Esophagus squamous epithelium (tissue), 4 donors: Measurements from ENCODE around the gene CC2D1B.

ENCODE experiments used
- POLR2A ChIP-seq, 4 donors: fragments of 450-650 bp; IDR thresholded peaks; one replicate each; pipeline ENCODE4 v1.6.1; 2017; ENCODE audit warnings: antibody characterized with exemption in 4 of 4, mild to moderate bottlenecking in 4 of 4, moderate library complexity in 3 of 4
- TF ChIP-seq, protein P1 (sequence below), 6 experiments: fragments of 450-650 bp in 4 of 6; fragments of 200-600 bp in 2 of 6; sonication (generic) in 2 of 6; IDR thresholded peaks; one replicate each; pipeline ENCODE4 v1.5.1; 2016 to 2019; ENCODE audit warnings: antibody characterized with exemption in 6 of 6, mild to moderate bottlenecking in 4 of 6, moderate library complexity in 4 of 6

GRCh38 chr1:52393174-52393573, 27.2 kb upstream of the CC2D1B start:
- TF ChIP-seq, protein P1, sequence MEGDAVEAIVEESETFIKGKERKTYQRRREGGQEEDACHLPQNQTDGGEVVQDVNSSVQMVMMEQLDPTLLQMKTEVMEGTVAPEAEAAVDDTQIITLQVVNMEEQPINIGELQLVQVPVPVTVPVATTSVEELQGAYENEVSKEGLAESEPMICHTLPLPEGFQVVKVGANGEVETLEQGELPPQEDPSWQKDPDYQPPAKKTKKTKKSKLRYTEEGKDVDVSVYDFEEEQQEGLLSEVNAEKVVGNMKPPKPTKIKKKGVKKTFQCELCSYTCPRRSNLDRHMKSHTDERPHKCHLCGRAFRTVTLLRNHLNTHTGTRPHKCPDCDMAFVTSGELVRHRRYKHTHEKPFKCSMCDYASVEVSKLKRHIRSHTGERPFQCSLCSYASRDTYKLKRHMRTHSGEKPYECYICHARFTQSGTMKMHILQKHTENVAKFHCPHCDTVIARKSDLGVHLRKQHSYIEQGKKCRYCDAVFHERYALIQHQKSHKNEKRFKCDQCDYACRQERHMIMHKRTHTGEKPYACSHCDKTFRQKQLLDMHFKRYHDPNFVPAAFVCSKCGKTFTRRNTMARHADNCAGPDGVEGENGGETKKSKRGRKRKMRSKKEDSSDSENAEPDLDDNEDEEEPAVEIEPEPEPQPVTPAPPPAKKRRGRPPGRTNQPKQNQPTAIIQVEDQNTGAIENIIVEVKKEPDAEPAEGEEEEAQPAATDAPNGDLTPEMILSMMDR (IDR thresholded peaks at IDR 0.05) = no peak
- no peak for TF ChIP-seq POLR2A (IDR thresholded peaks at IDR 0.05)
